Tibial nerve (tissue), 4 donors: ENCODE data around the gene SORBS1. TPM values are rescaled to one million over a fixed set of nuclear protein-coding genes. Genes with fewer than 3 reads are reported as not detected.
A peak's percentile ranks its signal among the peaks of the same experiment; 100 is the strongest.

Source experiments
- DNase-seq, 2 donors: peaks; one replicate each; pipeline ENCODE4 v3.0.0-alpha.2; 2019; ENCODE audit warnings: low spot score in 2 of 2
- H3K27ac ChIP-seq, 4 donors: fragments of 200-600 bp; sonication (generic) in 3 of 4; one replicate each; pipeline ENCODE4 v1.5.1; 2017 to 2019; ENCODE audit warnings: mild to moderate bottlenecking in 1 of 4
- H3K27me3 ChIP-seq, 2 donors: fragments of 200-600 bp; sonication (generic) in 1 of 2; one replicate each; pipeline versions ENCODE4 v1.5.1 to v1.6.0; 2017 to 2019
- H3K36me3 ChIP-seq, 3 donors: fragments of 200-600 bp; sonication (generic); one replicate each; pipeline ENCODE4 v1.5.1; 2018 to 2019
- H3K4me1 ChIP-seq, 4 donors: fragments of 200-600 bp; sonication (generic) in 3 of 4; one replicate each; pipeline ENCODE4 v1.5.1; 2017 to 2019
- H3K4me3 ChIP-seq, 4 donors: fragments of 200-600 bp; sonication (generic) in 3 of 4; one replicate each; pipeline ENCODE4 v1.5.1; 2017 to 2019; ENCODE audit warnings: mild to moderate bottlenecking in 1 of 4, moderate library complexity in 1 of 4
- H3K9me3 ChIP-seq, 4 donors: fragments of 200-600 bp; sonication (generic) in 3 of 4; one replicate each; pipeline ENCODE4 v1.5.1; 2017 to 2019
- EP300 ChIP-seq, 2 donors: sonication (generic); formaldehyde crosslinking; IDR thresholded peaks; one replicate each; pipeline ENCODE4 v1.6.1; 2017; ENCODE audit warnings: antibody characterized with exemption in 2 of 2, mild to moderate bottlenecking in 1 of 2
- POLR2A ChIP-seq, 2 donors: fragments of 450-650 bp; IDR thresholded peaks; one replicate each; pipeline ENCODE4 v1.6.1; 2017; ENCODE audit warnings: antibody characterized with exemption in 2 of 2, mild to moderate bottlenecking in 2 of 2, moderate library complexity in 2 of 2
- WGBS, 2 donors: methylation state at CpG; one replicate each; pipeline ENCODE4 v1.1.5; 2018; 5-methylcytosine and 5-hydroxymethylcytosine counted together
- total RNA-seq, 4 donors: library from RNA; depleted of rRNA; stranded (reverse); fragments of >200 nt; gene quantifications; one replicate each; pipeline ENCODE4 v1.1.0, GENCODE V29; 2016
- TF ChIP-seq, protein P1 (sequence below), 5 experiments: fragments of 200-600 bp in 3 of 5; fragments of 450-650 bp in 2 of 5; sonication (generic) in 3 of 5; IDR thresholded peaks; one replicate each; pipeline ENCODE4 v1.5.1; 2016 to 2019; ENCODE audit warnings: antibody characterized with exemption in 5 of 5, mild to moderate bottlenecking in 3 of 5, moderate library complexity in 2 of 5

The SORBS1 gene
- total RNA-seq, 4 donors from 2014 or later, result 427 to 623 (median 567) TPM

DNA sequence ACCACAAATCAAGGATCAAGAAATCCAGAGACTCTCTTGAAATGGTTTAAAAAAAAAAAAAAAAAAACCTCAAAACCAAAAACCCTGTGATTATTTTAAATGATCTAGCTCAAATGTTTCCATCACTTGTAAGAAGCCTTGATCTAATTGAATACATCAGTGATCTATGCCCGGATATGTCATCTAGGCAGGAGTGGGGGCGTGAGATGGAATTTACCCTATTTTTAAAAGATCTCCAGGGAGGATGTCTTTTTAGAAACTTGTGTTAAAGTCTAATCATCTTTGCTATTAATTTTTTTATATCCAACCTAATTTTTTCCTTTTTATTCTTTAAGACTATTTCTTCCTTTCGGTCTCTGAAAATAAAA lies 169.0 kb downstream of the SORBS1 start:
- Histone ChIP-seq H3K36me3 (peaks cover 0 to 47% (median 0%) of the 10 kb centered on the region in 3 donors), H3K4me1 (peaks cover 0 to 89% (median 40%) of the 10 kb centered on the region in 4 donors), H3K27ac (peak overlapping the region in 2 of 4 donors; percentile 81 to 82), H3K27me3 (no peaks in the 10 kb centered on the region), H3K4me3 (no peak overlapping the region), H3K9me3 (no peaks in the 10 kb centered on the region)
- TF ChIP-seq EP300 (IDR thresholded peaks at IDR 0.05), result no peak
- TF ChIP-seq, protein P1, sequence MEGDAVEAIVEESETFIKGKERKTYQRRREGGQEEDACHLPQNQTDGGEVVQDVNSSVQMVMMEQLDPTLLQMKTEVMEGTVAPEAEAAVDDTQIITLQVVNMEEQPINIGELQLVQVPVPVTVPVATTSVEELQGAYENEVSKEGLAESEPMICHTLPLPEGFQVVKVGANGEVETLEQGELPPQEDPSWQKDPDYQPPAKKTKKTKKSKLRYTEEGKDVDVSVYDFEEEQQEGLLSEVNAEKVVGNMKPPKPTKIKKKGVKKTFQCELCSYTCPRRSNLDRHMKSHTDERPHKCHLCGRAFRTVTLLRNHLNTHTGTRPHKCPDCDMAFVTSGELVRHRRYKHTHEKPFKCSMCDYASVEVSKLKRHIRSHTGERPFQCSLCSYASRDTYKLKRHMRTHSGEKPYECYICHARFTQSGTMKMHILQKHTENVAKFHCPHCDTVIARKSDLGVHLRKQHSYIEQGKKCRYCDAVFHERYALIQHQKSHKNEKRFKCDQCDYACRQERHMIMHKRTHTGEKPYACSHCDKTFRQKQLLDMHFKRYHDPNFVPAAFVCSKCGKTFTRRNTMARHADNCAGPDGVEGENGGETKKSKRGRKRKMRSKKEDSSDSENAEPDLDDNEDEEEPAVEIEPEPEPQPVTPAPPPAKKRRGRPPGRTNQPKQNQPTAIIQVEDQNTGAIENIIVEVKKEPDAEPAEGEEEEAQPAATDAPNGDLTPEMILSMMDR (IDR thresholded peaks at IDR 0.05), result no peak
- no peak for TF ChIP-seq POLR2A (IDR thresholded peaks at IDR 0.05)
- 49 to 56% methylated on average over 3 of the region's 3 CpGs for WGBS, 2 donors
- DNase-seq, result no peak

GRCh38 chr10:95391581-95392216 lies 169.5 kb downstream of the SORBS1 start:
- peak overlapping the region in 2 of 4 donors; percentile 81 to 82 for H3K27ac ChIP-seq
- no peaks in the 10 kb centered on the region for H3K9me3 ChIP-seq
- no peaks in the 10 kb centered on the region for H3K27me3 ChIP-seq
- TF ChIP-seq EP300 (IDR thresholded peaks at IDR 0.05), result peak in 1 of 2 donors; percentile 12
- TF ChIP-seq, protein P1 (IDR thresholded peaks at IDR 0.05), result no peak
- H3K36me3 ChIP-seq, result peaks cover 0 to 44% (median 0%) of the 10 kb centered on the region in 3 donors
- DNase-seq, result no peak
- no peak overlapping the region for H3K4me3 ChIP-seq
- H3K4me1 ChIP-seq, result peaks cover 0 to 94% (median 42%) of the 10 kb centered on the region in 4 donors
- WGBS, 2 donors, result 21 to 26% methylated on average over 4 of the region's 4 CpGs

GRCh38 chr10:95391164-95391563 lies 170.0 kb downstream of the SORBS1 start:
- Histone ChIP-seq H3K36me3 (peaks cover 0 to 44% (median 0%) of the 10 kb centered on the region in 3 donors), H3K4me1 (peaks cover 0 to 95% (median 45%) of the 10 kb centered on the region in 4 donors), H3K27ac (peak overlapping the region in 2 of 4 donors; percentile 81 to 82), H3K9me3 (no peaks in the 10 kb centered on the region), H3K4me3 (no peak overlapping the region), H3K27me3 (no peaks in the 10 kb centered on the region)
- no peak for DNase-seq
- TF ChIP-seq, protein P1 (IDR thresholded peaks at IDR 0.05), result no peak
- 30 to 31% methylated on average over 1 of the region's 1 CpG for WGBS, 2 donors

- Histone ChIP-seq H3K36me3 (peaks cover 0 to 40% (median 0%) of the 10 kb centered on the region in 3 donors), H3K9me3 (no peaks in the 10 kb centered on the region), H3K27me3 (no peaks in the 10 kb centered on the region), H3K4me3 (no peak overlapping the region), H3K27ac (peak overlapping the region in 3 of 4 donors; percentile 40 to 82 (median 81)), H3K4me1 (peaks cover 0 to 85% (median 49%) of the 10 kb centered on the region in 4 donors)
- 82 to 97% methylated on average over 4 of the region's 4 CpGs for WGBS, 2 donors
- no peak for TF ChIP-seq EP300 (IDR thresholded peaks at IDR 0.05)
- DNase-seq, result no peak
Observed at GRCh38 chr10:95389982-95390381, 171.2 kb downstream of the SORBS1 start.

GRCh38 chr10:95389176-95389575 lies 172.0 kb downstream of the SORBS1 start:
- Histone ChIP-seq H3K27me3 (no peaks in the 10 kb centered on the region), H3K4me3 (no peak overlapping the region), H3K9me3 (no peaks in the 10 kb centered on the region), H3K4me1 (peaks cover 0 to 80% (median 51%) of the 10 kb centered on the region in 4 donors), H3K27ac (peak overlapping the region; percentile 34 to 82 (median 60)), H3K36me3 (peaks cover 0 to 39% (median 0%) of the 10 kb centered on the region in 3 donors)
- WGBS, 2 donors, result 19 to 27% methylated on average over 2 of the region's 2 CpGs
- DNase-seq, result no peak
- TF ChIP-seq POLR2A (IDR thresholded peaks at IDR 0.05) (no peak), EP300 (IDR thresholded peaks at IDR 0.05) (peak in 1 of 2 donors; percentile 28)

GRCh38 chr10:95388539-95388938 lies 172.6 kb downstream of the SORBS1 start:
- 24 to 25% methylated on average over 1 of the region's 1 CpG for WGBS, 2 donors
- TF ChIP-seq POLR2A (IDR thresholded peaks at IDR 0.05), result no peak
- peak in 1 of 2 donors; percentile 49 for TF ChIP-seq EP300 (IDR thresholded peaks at IDR 0.05)
- TF ChIP-seq, protein P1 (IDR thresholded peaks at IDR 0.05), result no peak
- no peak overlapping the region for H3K4me3 ChIP-seq
- peaks cover 0 to 75% (median 51%) of the 10 kb centered on the region in 4 donors for H3K4me1 ChIP-seq
- H3K9me3 ChIP-seq, result no peaks in the 10 kb centered on the region
- peaks cover 0 to 41% (median 0%) of the 10 kb centered on the region in 3 donors for H3K36me3 ChIP-seq
- DNase-seq, result no peak
- no peaks in the 10 kb centered on the region for H3K27me3 ChIP-seq
- peak overlapping the region; percentile 34 to 82 (median 60) for H3K27ac ChIP-seq
